22Rv1 (cell line): ENCODE data around the gene BBX.

Source experiments
- CTCF ChIP-seq: fragments of 450-650 bp; IDR thresholded peaks from 2 replicates; pipeline ENCODE4 v1.5.1; 2017; ENCODE audit warnings: mild to moderate bottlenecking
- ZFX ChIP-seq: fragments of 450-650 bp; IDR thresholded peaks from 2 replicates; pipeline ENCODE4 v1.6.1; 2017; ENCODE audit warnings: antibody characterized with exemption, borderline replicate concordance

GRCh38 chr3:107612664-107613084 lies 89.9 kb downstream of the BBX start:
- TF ChIP-seq CTCF: no peak
- TF ChIP-seq ZFX: no peak
